Cerebellar cortex (tissue), 1 donor: Measurements from ENCODE around the gene EHD1.

Source experiments
- DNase-seq: peaks from one replicate; pipeline ENCODE4 v3.0.0-alpha.2; 2015; ENCODE audit warnings: low spot score

The EHD1 gene

DNA sequence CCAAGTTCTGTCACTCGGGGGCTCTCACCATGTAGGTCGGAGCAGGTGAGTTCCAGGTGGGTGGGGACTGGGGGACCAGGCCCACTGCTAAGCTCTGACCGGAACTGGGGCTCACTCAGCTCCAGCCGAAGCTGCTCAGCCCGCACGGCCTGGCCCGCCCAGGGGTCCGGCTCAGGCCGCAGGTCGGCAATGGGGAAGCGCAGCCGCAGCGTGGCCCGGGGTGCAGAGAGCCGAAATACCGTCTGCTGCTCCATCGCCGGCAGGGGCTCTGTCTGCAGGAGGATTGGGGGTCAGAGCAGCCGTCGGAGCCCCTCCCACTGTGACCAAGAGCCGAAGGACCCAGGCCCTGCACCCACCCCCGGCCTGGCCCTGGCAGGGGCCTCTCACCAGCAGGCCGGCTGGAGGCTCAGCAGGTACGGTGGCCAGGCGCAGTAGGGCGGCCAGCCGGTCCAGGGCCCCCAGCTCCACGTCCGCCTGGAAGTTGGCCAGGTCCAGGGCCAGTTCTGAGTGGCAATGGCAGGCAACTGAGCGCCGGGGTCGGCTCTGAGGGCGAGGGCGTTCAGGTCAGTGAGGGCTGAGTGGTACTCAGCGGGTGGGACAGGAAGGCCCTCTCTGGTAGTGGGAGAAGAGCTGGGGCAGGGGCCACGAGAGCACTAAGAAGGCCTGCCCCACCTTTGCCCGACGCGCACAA lies 31.4 kb upstream of the EHD1 start:
- no peak for DNase-seq

DNA sequence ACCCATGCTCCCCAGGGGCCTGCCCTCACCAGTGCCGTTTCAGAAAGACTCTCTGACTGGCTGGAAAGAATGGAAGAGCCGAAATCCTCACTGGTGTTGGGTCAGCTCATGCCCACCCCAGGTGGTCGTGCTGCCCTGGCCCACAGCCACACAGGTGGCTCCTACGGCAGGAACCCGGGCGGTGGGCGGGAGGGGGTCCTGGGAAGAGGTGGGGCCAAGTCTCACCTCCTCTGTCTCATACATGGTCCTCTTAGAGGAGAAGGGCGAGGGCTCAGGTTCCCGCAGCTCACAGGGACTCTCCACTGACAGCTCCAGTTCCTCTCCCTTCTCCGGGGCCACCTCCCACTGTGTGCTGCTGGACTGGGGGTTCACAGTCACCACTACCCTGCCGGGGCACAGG lies 30.3 kb upstream of the EHD1 start:
- DNase-seq: no peak

DNA sequence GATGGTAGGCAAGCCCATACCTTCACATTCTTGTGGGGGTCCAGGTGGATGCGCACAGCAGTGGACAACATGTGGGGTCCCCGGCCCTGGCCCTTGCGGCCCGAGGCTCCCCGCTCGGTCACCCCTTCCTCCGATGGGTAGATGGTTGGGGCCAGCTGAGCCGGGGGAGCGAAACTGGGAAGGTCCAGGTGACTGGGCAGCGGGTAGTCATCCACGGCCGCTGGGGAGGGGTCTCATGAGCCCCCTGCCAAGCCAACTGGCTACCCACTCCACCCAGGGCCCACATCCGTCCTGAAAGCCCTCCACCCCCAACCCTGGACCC lies 27.9 kb upstream of the EHD1 start:
- no peak for DNase-seq

DNA sequence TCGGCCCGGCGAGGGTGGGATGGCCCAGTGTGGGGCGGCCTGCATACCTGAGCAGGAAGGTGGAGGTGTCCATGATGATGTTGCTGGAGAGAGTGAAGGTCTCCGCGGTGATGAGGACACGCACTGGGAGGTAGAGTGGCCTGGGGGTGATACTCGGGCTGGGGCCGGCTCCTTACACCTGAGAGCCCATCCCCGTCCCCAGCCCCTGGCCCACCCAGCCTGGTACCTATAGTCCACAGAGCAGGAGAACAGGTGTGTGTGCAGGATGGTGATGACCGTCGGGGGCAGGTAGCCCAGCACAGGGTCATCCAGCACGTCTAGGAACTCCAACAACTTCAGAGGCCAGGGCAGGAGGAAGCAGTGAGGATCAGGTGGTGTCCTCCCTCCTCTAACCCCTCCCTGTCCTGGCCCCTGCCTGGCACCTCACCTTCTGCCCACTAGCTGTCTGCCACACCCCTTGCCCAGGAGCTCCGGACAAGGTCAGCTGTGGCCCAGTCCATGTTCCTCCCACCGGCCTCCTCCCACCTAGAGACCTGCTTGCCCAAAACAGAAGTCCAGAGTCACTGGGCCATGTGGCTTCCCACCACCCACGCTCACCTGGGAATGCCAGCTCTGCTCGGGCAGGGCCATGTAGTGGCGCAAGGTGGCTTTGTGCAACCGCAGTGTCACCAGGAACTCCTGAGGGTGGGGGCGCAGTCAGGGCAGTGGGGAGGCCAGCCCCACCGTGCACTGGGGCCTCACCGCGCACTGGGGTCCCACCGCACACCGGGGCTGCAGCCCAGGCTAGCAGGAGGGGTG lies 27.3 kb upstream of the EHD1 start:
- DNase-seq: no peak

DNA sequence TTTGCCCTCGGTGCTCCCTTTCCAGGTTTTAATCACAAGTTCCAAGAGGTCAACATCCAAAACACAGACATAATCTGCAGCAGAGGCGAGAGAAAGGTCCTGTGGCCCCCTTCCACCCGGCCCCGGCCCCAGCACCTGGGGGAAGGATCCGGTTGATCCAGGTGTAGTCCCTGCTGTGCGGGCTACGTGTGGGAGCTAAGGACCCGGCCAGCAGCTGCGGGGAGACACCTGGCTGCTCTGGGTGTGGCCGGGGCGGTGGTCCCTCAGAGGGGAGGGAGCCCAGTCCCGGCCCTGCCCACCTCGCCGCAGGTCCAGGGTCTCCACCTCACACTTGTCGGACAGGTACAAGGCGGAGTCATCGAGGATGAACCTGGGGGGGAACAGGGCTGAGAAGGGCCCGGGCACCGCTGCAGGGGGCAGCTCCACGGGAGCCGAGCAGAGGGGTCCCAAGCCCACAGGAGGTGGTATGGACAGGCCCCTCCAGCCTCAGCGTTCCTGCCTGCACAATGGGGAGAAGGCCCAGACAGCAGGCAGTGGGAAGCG lies 24.9 kb upstream of the EHD1 start:
- no peak for DNase-seq

DNA sequence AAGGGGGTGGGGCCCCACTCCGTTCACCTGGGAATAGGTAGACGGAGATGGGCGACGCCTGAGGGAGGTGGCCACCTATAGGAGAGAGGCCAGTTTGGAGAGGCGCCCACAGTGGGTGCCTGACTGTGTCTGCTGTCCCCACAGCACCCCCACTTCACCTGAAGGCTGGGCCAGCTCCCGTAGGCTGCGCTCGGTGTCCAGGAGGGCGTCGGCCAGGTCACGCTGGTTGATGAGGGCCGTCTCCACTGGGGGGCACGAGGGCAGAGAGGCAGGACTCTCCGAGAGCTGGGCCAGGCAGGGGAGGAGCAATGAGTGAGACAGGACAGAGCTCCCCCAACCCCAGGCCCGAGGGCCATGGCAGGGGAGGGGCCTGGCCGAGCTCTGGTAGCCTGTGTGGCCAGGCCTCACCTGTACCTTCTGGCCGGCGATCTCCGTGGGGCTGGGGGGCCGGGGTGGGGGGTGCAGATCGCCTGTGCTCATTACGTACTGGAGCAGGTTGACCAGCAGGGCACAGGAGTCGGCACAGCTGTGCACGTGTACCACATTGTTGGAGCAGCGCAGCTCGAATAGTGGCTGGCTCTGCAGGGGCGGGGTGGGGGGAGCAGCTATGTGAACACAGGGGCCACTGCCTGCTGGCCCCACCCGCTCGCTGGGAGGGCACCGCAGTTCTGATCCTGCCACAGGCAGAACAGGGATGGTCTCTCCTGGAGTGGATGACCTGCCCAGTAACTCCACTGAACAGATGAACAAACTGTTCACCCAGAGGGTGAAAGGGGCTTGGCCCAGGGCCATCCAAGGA lies 23.9 kb upstream of the EHD1 start:
- DNase-seq: no peak

DNA sequence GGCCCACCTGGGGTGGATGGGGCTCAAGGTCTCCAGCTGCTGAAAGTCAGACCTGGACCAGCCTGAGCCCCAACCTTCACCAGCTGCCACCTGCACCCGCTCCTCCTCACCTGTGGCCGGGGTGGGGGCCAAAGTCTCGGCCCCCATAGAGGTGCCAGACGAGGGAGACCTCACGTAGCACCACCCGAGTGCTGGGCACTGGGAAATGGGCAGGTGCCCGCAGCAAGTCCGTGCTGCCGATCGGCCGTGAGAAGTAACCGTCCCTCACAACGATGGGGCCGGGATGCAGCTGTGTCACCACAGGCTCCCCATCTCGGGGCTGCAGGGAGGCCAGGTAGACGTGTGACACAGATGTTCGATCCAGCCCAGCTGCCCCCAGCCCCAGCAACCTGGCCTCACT lies 22.4 kb upstream of the EHD1 start:
- DNase-seq: no peak

DNA sequence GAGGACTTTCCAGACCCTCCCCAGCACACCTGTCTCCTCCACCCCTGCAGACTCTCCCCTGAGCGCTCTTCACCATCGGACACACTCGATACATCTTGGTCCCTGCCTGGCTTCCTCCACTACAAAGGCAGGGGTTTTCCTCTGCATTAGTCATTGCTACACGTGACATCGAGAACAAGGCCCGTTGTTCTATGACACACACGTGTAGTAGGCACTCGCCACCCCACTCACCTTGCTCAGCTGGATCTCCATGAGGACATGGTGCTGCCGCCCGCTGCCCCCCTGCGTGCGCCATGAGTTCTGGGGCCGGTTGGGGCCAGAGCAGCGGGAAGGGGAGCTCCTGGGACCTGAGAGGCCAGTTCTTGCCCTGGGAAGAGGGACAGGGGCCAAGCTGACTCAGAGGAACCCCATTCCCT lies 21.9 kb upstream of the EHD1 start:
- DNase-seq: no peak

DNA sequence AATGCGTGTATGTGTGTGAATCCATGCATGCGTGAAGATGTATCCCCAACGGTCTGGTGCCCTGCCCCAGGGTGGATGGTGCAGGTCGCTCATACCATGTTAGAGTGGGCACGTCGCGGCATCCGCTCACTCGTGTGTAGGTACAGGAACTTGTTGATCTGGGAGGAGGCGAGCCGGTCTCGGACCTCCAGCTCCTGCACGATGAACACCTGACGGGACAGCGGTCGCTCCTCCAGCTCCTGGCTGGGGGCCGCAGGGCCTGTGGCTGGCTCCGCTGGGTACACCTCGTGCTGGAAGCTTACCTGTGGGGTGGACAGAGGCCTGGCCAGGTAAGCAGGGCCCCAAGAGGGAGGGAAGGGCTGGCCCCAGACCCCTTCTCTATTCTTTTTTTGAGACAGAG lies 20.1 kb upstream of the EHD1 start:
- no peak for DNase-seq

DNA sequence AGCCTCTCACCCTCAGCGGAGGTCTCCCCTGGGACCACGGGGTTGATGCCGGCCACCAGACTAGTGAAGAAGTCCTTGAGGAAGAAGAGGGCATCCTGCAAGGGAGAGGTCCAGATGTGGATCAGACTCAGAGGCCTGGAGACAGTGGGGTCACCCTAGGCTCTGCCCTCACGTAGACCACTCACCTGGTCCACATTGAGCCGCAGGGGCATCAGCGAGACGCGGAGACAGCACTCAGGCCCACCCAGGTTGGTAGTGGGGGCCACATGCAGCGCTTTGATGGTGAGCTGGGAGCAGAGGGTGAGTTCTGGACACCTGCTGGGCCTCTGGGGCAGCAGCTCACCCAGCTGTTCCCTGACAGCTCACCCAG lies 19.6 kb upstream of the EHD1 start:
- no peak for DNase-seq

DNA sequence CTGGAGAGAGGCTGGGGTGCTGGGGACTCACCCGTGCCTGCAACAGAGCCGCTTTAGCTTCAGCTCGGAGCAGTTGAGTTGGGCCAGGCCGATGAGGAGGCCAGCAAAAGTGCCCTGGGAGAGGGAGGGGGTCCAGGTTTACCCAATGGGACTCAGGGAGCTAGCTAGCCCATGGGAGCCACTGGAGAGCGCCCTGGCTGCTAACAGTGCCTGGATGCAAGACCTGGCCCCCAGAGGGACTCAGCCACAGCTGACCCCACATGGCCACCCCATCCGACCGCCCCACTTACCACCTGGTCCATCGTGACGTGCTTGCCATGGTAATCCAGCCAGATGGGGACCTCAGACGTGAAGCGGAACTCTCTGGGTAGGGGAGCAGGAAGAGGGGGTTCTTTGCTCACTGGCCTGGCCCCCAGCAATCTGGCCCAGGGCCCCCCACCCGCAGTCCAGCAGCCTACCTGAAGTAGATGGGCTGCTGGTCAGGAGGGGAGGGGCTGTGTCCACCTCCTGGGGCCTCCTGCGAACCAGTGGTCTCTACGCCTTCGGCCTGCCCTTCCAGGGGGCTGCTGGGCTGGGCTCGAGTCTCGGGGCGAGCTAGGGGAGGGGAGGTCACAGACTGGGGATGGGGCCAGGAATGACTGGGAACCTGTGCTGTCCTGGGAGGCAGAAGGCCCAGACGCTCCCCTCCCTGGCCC lies 19.1 kb upstream of the EHD1 start:
- no peak for DNase-seq

DNA sequence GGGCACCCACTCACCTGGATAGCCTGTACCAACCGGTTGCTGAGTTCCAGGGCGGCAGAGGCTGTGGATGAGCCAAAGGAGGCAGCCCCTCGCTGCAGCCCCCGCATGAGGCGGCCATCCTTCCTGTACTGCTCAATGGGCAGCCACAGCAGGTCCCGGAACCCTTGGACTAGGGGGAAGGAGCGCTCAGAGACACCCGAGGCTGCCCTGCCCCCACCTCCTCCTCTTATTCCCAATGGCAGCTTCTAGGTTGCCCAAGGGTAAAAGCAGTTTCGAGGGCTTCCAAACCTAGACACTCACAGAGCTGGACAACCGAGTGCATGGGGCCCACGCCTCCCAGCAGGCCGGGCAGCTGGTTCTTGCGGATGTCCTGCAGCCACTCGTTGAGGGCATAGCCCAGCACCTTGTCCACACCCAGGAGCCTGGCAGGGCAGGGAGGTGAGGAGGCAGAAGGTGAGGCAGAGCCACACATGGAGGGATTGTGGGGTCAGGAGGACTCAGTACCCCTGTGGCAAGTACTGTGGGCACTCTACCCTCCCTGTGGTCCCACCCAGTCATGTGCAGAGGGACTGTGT lies 18.1 kb upstream of the EHD1 start:
- DNase-seq: no peak

DNA sequence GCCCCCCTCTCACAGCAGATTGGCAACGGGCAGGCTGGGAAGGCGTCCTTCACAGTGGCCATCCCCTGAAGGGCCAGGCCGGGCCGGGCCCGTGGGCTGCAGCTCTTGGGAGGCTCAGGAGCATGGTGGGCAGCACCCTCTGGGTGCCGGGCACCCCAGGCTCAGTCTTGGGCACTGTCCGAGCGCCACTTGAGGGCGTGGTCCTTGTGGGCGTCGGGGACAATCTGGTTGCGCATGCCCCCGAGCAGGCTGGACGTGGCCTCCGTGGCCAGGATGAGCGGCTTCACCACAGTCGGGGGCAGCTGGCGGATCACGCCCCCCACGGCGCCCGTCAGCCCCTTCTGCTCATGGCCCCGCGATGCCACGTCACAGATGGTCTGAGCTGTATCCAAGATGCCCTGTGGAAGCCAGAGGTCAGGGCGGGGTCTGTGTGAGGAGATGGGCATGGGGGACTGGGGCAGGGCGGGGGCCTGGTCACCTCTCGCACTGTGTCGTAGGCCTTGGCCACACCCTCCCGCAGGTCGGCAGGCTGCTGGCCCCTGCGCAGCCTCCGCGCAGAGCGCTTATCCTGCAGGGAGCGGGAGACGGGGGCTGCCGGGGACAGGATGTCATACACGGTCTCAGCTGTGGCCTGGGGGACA lies 16.5 kb upstream of the EHD1 start:
- no peak for DNase-seq

DNA sequence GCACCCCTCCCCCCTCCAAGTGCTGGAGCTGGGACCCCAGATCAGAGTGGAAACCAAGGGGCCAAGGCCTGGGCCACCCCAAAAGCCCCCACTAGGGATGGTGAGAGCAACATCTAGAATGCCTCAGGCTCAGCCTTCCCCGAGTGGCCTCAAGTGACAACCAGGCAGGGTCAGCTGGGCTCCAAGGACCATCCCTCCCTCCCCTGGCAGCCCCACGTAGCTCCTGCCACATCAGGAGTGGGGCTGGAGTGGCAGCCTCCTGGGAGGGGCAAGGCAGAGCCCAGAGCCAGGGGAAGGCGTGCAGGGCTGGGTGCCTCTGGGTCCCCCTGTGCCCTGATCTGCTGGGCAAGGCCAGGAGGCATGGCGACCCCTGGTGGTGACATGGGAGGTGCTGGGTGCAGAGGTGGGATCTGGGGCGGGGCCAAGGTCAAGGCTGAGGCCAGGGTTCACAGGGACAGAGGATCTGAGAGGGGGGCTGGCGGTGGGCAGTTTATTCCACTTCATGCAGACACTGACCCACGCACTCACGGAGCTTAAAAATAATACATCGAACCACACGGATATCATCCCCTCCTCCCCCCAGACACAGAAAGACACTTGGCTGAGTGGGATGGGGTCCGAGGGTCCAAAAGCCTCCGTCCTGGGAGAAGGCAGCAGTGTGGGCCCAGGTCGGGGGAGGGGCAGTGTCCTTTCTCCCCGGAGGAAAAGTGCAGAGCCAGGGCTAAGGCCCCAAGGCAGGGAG lies 15.8 kb upstream of the EHD1 start:
- DNase-seq: peak; percentile 69

DNA sequence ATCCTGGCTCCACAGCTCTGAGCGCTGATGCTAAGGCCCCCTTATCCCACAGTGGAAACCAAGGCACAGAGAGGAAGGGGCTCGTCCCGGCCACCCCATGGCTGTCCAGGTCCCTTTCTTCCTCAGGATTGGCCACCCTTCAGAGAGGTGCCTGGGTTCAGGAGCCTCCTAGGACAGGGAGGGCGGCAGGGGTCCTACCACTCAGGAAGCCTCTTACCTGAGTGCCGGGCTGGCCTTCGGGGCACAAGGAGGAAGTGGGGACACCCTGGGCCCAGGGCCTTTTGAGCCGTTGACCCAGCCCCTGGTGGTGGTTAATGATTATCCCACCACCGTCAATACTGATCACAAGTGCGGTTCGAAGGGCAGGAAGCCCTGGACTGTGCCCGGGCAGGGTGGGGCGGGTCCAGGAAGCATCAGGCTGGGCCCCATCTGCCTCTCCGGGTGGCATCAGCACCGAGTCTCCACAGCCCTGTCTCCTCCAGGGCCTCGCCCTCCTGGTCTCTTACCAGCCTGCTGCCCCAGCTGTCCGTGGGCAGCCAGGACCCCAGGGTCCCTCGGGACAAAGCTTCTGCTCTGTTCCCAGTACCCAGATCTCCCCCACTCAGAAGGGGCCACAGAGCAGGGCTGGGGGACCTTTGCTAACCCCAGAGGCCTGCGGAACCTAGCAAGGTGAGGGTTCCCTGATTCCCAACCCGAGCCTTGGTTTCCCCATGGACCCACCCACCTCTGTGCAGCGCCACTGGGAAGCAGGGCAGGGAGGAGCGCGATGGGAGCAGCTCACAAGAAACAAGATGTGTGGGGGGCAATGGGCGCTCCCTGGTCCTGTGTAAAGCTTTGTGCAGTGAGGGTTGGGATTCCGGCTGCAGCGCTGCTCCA lies 15.0 kb upstream of the EHD1 start:
- DNase-seq: no peak

DNA sequence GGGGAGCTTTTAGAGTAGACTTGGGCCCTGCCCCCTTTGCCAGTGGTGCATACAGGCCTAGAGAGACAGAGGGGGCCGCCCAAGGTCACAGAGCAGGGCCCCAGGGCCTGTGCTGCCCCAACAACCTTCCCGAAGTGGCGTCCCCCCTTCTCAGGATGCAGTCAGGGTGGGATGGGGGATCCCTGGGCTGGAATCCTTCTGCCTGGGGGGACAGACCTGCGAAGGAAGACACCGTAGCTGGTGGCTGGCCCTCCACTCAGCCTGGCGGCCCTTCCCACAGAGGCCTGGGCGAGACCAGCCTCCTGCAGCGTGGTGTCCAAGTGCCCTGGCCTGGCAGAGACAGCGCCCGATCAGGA lies 14.4 kb upstream of the EHD1 start:
- DNase-seq: no peak

DNA sequence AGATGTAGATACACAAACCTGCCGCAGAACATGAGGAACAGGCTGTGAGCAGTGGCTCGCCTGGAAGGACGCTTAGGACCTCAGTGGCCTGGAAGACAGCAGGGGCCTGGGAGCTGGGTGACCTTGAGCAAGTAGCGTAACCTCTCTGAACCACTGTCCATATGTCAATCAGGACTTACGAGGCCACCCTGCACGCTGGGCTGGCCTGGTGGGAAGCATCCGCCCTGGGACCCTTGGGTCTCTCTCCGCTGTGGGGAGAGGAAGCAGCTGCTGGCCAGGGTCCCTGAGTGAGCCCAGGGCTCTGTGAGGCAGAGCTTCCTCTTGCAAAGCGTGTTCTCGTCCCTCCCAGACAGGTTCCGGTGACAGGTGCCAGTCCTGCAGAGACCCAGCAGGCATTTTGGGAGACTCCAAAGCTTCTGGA lies 14.0 kb upstream of the EHD1 start:
- peak; percentile 60 for DNase-seq

DNA sequence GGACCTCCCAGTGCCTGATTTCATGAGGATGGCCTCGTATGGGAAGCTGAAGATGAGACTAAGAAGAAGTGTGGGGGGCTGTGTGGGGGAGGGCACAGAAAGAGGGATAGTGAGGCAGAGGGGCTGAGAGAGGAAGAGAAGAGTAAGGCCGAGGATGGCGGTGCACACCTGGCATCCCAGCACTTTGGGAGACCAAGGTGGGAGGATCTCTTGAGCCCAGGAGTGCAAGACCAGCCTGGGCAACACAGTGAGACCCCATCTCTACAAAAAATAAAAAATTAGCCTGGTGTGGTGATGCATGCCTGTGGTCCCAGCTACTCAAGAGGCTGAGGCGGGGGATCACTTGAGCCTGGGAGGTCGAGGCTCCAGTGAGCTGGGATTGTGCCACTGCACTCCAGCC lies 13.5 kb upstream of the EHD1 start:
- DNase-seq: no peak

DNA sequence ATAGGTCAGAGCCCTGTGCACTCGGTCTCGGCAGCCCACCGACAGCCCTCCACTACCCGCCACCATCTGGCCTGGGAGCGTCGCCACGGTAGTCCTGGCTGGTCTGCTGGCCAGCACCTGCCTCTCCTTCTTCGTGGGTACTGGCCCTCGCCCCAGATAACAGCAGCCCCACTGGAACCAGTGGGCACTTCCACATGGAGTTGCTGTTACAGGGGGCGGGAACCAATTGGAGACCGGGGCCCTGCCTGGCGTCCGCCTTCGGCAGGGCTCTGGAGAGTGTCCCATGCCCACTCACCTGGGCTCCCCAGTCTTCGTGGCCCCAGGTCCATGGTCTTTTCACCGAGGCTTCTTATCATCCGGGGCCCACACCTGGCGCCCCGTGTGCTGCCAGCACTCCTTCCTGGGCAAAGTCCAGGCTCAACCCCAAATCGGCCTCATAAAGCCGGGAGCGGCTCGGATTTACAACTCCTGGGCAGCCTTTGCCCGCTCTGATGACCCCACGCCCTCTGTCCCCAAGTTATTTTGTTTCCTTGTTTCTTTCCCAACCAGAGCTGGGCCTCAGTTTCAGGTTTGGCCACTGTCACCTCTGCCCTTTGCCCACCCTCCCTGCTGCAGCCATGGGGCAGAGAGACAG lies 12.9 kb upstream of the EHD1 start:
- DNase-seq: no peak
